Stimulated activated CD4-positive, alpha-beta T cell treated with anti-CD3 and anti-CD28 coated beads, Interleukin-15, amount 100 ng/mL, for 1 hour (primary cell): Measurements from ENCODE around the gene TEX47.

Experiments
- DNase-seq, 2 donors: peaks; one replicate each; pipeline ENCODE4 v3.0.0-alpha.2; 2020; ENCODE audit warnings: low read depth in 1 of 2, low spot score in 1 of 2

Gene TEX47

GRCh38 chr7:88795553-88795952 is at the start of gene TEX47:
Gene TEX47, minus strand, starts transcription at chr7:88795737. Its CDS starts 795 bp downstream, at chr7:88794942.
- no peak for DNase-seq

- no peak for DNase-seq
Observed at GRCh38 chr7:88845091-88845490, 49.6 kb upstream of the TEX47 start.

- no peak for DNase-seq
Observed at GRCh38 chr7:88842201-88842600, 46.7 kb upstream of the TEX47 start.

DNA sequence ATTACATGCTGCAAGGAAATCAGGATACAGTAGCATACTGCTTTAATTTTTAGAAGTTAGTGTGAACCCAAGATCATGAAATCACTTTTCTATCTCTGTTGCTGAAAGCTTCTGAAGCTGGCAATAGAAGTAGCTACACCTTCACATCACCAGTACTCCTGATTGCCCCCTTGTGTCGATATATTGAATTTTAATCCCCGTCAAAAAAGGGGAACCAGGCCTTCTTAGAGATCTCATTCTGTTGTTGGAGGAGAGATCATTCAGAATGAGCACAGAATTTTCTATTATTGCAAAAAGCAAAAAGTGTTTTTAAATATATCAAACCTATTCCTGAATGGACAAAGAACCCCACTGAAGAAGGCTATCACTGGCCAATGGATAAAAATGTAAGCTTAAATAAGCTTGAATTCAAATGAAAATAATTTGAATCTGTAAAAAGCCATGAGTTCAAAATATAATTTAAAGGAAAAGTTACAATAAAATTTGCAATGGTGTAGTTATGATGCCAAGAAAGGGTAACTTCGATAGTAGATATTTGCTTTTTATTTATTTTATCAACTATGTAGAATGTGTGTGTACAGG is 39.7 kb upstream of the TEX47 start:
- DNase-seq = no peak

GRCh38 chr7:88826222-88826621 is 30.7 kb upstream of the TEX47 start:
- no peak for DNase-seq

DNA sequence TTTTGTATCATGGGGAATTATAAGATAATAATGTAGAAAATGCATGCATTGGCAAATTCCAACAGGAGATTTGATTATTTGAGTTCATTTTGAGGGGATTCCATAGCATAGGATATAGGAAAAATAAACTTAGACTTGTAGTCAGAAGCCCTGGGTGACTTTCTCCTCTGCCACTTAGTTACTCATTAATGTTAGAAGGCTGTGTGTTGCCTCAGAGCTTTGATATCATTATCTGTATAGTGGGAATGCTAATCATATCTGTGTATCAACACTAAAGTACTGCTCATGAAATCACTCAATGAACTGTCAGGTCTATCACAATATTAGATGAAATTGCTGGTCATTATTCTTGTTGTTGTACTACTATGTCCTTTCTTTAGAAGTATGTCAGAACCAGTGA is 23.0 kb upstream of the TEX47 start:
- DNase-seq = no peak

- no peak for DNase-seq
Observed at GRCh38 chr7:88806280-88807037, 10.9 kb upstream of the TEX47 start.

- DNase-seq = no peak
Observed at GRCh38 chr7:88801046-88801445, 5.5 kb upstream of the TEX47 start.

DNA sequence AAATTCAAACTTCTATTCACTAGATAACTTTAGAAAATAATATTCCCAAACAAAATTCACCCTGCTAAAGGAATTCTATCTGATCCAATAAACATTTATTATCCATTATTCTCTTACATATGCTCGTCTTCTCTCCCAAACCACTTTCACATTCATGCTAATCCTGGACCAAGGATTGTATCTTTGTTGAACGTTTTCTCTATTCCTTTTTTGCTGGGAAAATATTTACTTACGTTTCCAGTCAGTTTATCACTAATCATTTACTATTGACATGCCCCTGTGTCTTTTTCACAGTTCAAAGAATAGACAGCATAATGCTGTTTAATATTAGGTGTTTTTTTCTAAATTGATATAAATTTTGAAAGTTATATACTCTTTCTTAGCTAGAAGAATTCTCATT is 3.2 kb downstream of the TEX47 start:
- no peak for DNase-seq

DNA sequence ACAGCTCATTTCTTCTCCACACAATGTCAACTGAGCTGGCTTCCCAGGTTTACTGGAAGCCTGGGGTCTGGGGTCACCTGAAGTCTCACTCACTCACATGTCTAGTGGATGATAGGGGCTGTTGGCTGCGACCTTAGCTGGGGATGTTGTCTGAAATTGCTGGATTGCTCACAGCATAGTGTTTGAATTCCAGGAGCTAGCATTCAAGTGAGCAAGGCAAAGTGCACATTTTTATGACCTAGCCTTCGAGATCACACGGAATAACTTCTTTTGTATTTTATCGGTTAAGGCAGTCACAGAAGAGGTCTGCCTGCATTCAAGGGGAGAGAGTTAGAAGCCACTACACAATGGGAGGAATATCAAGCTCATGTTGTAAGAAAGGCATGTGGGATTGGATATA is 3.6 kb downstream of the TEX47 start:
- DNase-seq = no peak

DNA sequence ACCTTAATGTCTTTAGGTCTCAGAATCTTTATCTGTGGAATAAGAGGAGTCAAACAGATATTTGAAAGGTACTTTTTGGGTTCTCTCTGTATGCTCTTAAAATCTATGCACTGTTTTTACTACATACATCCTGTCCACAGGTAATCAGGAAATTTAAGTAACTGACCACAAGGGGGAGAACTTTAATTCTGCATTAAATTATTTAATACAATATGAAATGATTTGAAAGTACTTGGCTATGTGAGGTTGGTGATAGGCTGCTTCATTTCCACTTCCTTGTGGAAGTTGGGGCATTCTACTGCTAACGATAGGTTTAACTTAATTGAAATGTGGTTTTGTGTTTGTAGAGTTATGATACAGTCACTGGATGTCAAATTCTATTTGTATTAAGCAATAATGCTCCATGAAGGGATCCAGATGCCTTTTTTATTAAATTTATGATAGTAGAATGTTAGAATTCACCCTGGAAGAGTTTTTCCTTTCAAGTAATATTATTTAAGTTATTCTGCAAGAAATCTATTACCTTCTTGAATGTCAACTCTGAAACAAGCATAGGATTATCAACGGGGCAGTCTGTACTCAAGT is 6.0 kb downstream of the TEX47 start:
- no peak for DNase-seq

DNA sequence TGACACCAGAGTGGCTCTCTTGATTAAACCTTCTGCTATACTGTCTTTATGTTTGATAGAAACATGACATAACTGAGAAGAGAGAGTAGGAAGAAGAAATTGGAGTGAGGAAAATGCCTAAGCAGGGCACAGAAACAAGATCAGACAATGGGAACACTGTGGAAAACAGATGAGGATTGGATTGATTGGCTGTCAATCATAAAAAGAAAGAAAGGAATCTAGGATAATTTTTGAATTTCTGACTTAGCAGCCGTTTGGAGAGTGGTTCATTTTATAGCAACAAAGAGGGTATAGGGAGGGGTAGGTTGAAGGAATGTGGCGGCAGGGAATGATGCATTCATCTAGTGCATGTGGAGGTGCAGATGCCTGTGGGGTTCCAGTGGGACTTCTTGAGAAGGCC is 7.8 kb downstream of the TEX47 start:
- no peak for DNase-seq

DNA sequence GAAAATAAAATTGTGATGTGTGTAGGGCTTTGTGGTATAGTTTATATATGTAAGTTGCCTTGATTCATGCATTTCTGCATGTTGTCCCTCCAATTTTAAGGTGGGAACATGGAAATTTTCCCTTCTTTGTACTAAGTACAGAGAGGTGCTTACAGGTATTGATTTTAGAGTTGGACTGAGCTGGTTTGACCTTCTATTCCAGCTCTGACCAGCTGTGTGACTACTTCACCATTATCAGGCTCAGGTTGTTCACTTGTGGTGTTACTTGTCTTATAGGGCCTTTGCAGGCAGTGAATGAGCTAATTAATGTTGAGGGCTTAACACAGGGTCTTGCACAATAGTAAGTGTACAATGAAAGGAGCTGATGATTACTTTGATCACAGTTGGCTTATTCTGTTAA is 19.7 kb downstream of the TEX47 start:
- no peak for DNase-seq

GRCh38 chr7:88772776-88773175 is 22.8 kb downstream of the TEX47 start:
- DNase-seq = no peak

- DNase-seq = no peak
Observed at GRCh38 chr7:88771417-88771816, 24.1 kb downstream of the TEX47 start.

DNA sequence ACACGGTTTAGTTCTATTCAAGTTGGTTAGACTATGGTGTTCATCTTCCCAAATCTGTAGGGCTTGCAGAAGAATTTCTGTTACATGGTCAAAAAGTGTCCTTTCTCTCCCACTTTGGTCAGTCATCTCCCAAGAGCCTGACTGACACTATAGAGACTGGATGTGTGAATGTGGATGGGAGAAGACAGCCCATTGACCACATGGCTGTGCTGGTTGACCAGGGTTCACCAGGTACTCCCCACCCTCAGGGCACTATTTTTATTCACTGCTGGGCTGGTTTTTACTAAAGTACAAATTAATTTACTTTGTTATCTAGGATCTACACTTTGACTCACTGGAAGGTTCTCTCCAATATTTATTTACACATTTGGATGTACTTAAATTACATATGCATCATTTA is 33.8 kb downstream of the TEX47 start:
- DNase-seq = no peak

GRCh38 chr7:88760136-88760515 is 35.4 kb downstream of the TEX47 start:
- no peak for DNase-seq

DNA sequence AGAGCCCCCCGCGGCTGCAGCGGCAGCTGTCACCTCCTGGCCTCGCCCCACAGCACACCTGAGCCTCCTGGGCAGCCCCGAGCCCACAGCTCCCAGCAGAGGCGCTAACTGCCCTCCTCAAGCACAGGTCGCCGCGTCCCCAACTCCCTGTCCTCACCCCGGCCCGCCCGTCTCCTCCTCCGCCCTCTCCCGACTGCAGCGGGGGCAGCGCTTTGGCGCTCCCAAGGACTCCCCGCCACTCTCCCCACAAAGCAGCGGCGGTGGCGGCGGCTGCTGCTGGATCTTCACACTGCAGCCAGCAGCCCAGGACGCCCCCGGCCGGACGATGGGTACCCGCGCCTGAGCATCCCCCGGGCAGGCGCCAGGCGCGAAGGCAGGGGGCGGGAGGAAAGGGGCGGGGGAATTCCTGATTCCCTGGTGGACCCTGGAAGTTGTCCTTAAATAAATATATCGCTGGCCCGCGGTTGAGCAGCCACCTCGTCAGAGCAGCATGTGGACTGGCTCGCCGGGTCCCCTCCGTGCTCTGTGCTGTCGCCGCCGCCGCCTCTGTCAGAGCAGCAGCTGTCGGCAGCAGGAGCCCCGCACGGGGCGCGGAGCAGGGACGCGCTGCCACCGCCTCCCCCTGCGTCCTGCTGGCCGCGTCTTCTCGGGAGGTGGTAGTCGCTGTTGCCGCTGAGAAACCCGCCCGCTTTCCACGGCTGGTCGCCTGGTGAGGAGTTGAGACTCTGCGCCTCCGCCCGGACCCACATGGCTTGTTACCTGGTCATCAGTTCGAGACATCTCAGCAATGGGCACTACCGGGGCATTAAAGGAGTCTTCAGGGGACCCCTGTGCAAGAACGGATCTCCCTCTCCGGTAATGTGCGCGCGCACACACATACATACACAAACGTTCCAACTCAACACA is 36.1 kb downstream of the TEX47 start, which contains the start of gene ZNF804B:
Gene ZNF804B, plus strand, starts transcription at position 471 of the 906 bp plus-strand sequence. Its CDS starts 277 bp downstream, at position 748.
- DNase-seq = no peak

GRCh38 chr7:88758381-88759229 is 36.9 kb downstream of the TEX47 start:
- DNase-seq = no peak

DNA sequence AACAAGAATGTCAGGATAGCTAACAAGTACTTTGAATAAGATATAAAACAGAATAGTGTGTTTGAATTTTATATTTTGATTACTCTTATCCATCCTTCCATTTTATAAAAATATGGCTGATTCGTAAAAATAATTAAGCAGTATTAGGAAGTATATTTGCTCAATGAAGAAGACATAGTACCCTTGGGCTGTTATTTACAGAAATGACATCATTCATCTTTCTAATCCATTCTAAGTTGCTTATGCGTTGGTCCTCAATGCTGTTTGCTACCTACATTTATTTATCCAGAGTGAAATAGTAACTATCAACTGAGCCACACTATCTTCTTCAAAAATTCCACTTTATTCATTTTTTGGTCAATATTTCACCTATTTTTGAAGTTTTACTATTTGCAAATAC is 38.2 kb downstream of the TEX47 start:
- DNase-seq = no peak

- no peak for DNase-seq
Observed at GRCh38 chr7:88756802-88757201, 38.7 kb downstream of the TEX47 start.
